ENCODE measurements around the gene OR10G6. TPM values are rescaled to one million over a fixed set of nuclear protein-coding genes. Genes with fewer than 3 reads are reported as not detected.
"Not testable (repeated sequence)": the region's sequence is repeated elsewhere in the genome, so short reads cannot be mapped to it uniquely, and the experiment has no call there.

OR10G6 gene
- total RNA-seq, 2 experiments from 2014 or later, result not detected

DNA sequence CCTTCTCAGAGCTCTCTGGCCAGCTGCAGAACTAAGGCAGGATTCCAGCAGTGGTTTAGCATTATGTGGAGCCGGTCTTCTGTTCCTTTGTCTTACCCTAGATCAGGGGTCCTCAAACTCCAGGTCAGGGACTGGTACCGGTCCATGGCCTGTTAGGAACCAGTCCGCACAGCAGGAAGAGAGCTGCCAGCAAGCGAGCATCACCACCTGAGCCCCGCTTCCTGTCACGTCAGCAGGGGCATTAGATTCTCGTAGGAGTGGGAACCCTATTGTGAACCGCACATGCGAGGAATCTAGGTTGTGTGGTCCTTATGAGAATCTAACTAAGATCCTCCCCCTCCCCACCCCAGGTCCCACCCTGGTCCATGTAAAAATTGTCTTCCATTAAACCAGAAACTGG, 44.6 kb upstream of the OR10G6 start:
- ChIA-PET POLR2A (no interaction called here), CTCF (ENCODE audit: unreplicated experiment) (no interaction called here)
- intact Hi-C loops (cut with micrococcal nuclease; ENCODE audit: unreplicated experiment), result no loop called here
- no peak for DNase-seq (ENCODE audit: low spot score)
- BruUV-seq (replicated peaks), result no TSS peak
- Histone ChIP-seq H3K4me1 (ENCODE audit: insufficient read depth, low read length, poor library complexity, severe bottlenecking) (no peaks in the 10 kb centered on the region), H4K20me1 (ENCODE audit: insufficient read depth, low read length) (no peaks in the 10 kb centered on the region), H3K36me3 (ENCODE audit: insufficient read depth, low read length) (no peaks in the 10 kb centered on the region), H3K4me3 (ENCODE audit: low read depth, low read length, poor library complexity, severe bottlenecking) (no peak overlapping the region), H3K27ac (ENCODE audit: low read depth, low read length, poor library complexity, severe bottlenecking) (no peak overlapping the region), H3K4me2 (ENCODE audit: low read length) (no peak overlapping the region), H3K79me2 (ENCODE audit: insufficient read depth, low read depth, low read length) (no peaks in the 10 kb centered on the region), H3K9me3 (ENCODE audit: low read length) (no peaks in the 10 kb centered on the region), H3K9me2 (ENCODE audit: insufficient read depth, low read length) (no peaks in the 10 kb centered on the region), H2AFZ (ENCODE audit: low read length) (no peak overlapping the region)
- TF ChIP-seq, protein P1, sequence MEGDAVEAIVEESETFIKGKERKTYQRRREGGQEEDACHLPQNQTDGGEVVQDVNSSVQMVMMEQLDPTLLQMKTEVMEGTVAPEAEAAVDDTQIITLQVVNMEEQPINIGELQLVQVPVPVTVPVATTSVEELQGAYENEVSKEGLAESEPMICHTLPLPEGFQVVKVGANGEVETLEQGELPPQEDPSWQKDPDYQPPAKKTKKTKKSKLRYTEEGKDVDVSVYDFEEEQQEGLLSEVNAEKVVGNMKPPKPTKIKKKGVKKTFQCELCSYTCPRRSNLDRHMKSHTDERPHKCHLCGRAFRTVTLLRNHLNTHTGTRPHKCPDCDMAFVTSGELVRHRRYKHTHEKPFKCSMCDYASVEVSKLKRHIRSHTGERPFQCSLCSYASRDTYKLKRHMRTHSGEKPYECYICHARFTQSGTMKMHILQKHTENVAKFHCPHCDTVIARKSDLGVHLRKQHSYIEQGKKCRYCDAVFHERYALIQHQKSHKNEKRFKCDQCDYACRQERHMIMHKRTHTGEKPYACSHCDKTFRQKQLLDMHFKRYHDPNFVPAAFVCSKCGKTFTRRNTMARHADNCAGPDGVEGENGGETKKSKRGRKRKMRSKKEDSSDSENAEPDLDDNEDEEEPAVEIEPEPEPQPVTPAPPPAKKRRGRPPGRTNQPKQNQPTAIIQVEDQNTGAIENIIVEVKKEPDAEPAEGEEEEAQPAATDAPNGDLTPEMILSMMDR (conservative IDR thresholded peaks at IDR 0.05; ENCODE audit: low read length), result no peak
- no peak for TF ChIP-seq EZH2phosphoT487 (IDR thresholded peaks at IDR 0.05; ENCODE audit: borderline replicate concordance, low read depth, low read length)

DNA sequence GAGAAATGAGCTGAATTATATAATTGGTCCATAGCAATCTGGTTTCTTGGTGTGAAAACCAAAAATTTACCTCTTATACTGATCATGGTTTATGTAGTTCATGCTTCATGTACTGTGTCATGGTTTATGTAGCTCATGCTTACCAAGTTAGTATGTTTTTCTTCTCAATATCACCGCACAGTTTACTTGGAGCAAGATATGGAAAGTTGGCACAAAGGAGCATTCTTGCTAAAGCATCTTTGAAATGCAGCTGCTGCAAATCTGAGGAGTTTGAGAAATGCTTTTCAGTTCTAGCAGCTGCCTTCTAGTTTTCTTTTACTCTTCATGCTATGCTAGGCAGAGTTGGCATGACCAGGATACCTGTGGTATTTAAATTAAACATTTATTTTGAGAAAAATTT, 41.7 kb upstream of the OR10G6 start:
- no TSS peak for BruUV-seq (replicated peaks)
- POLR2A ChIA-PET, result interaction anchor here (0.6 kb wide), 1 partner anchor 127 kb away, joined by 3 read pairs; no protein-coding TSS in a partner anchor

DNA sequence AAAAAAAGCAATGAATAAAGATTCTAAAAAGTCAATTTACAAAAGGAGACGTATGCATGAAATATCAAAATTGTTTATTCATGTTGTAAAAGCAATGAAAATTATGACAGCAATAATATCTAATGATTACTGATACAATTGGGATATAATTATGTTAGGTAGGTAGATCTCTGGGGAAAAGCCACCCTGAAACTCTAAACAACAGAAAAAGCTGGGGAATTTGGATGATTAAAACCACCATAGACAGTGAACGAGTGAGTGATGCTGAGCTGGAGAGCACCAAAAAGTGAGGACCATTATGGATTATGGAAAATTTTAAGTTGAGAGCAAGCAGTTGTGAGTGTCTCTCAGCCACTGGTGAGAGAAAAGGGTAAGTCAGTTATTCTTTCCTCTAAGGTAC, 31.5 kb upstream of the OR10G6 start, which contains the start of gene OR10G8:
OR10G8 (plus strand) TSS at position 301 of the 400 bp plus-strand sequence. CDS start 2,825 bp downstream, outside the sequence.
- H3K4me3 ChIP-seq (ENCODE audit: low read depth, low read length, poor library complexity, severe bottlenecking), result no peak within 1 kb of the TSS
- H3K27ac ChIP-seq (ENCODE audit: low read depth, low read length, poor library complexity, severe bottlenecking), result no peak within 1 kb of the TSS
- intact Hi-C loops (cut with micrococcal nuclease; ENCODE audit: unreplicated experiment), result no loop called here

More for the DNA sequence above, 41.7 kb upstream of the OR10G6 start:
- Histone ChIP-seq H3K4me3 (ENCODE audit: low read depth, low read length, poor library complexity, severe bottlenecking) (no peak overlapping the region), H2AFZ (ENCODE audit: low read length) (no peak overlapping the region), H4K20me1 (ENCODE audit: insufficient read depth, low read length) (no peaks in the 10 kb centered on the region), H3K4me1 (ENCODE audit: insufficient read depth, low read length, poor library complexity, severe bottlenecking) (no peaks in the 10 kb centered on the region), H3K79me2 (ENCODE audit: insufficient read depth, low read depth, low read length) (no peaks in the 10 kb centered on the region), H3K4me2 (ENCODE audit: low read length) (no peak overlapping the region), H3K36me3 (ENCODE audit: insufficient read depth, low read length) (no peaks in the 10 kb centered on the region), H3K27ac (ENCODE audit: low read depth, low read length, poor library complexity, severe bottlenecking) (no peak overlapping the region), H3K9me3 (ENCODE audit: low read length) (no peaks in the 10 kb centered on the region), H3K9me2 (ENCODE audit: insufficient read depth, low read length) (no peaks in the 10 kb centered on the region)
- DNase-seq (ENCODE audit: low spot score), result no peak
- intact Hi-C loops (cut with micrococcal nuclease; ENCODE audit: unreplicated experiment), result no loop called here
- TF ChIP-seq EZH2phosphoT487 (IDR thresholded peaks at IDR 0.05; ENCODE audit: borderline replicate concordance, low read depth, low read length), result no peak
- TF ChIP-seq, protein P1 (conservative IDR thresholded peaks at IDR 0.05; ENCODE audit: low read length), result no peak
- CTCF ChIA-PET (ENCODE audit: unreplicated experiment), result no interaction called here

DNA sequence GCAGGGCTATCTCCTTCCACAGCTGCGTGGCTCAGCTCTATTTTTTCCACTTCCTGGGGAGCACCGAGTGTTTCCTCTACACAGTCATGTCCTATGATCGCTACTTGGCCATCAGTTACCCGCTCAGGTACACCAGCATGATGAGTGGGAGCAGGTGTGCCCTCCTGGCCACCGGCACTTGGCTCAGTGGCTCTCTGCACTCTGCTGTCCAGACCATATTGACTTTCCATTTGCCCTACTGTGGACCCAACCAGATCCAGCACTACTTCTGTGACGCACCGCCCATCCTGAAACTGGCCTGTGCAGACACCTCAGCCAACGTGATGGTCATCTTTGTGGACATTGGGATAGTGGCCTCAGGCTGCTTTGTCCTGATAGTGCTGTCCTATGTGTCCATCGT, 20.9 kb upstream of the OR10G6 start:
- intact Hi-C loops (cut with micrococcal nuclease; ENCODE audit: unreplicated experiment); POLR2A ChIA-PET; H3K4me2 ChIP-seq (ENCODE audit: low read length): not testable (repeated sequence)

More for the DNA sequence above, 31.5 kb upstream of the OR10G6 start, which contains the start of gene OR10G8:
- no peaks in the 10 kb centered on the region for H3K9me2 ChIP-seq (ENCODE audit: insufficient read depth, low read length)
- no peaks in the 10 kb centered on the region for H4K20me1 ChIP-seq (ENCODE audit: insufficient read depth, low read length)
- TF ChIP-seq EZH2phosphoT487 (IDR thresholded peaks at IDR 0.05; ENCODE audit: borderline replicate concordance, low read depth, low read length), result no peak
- H3K9me3 ChIP-seq (ENCODE audit: low read length), result no peaks in the 10 kb centered on the region
- no peak for DNase-seq (ENCODE audit: low spot score)
- H3K36me3 ChIP-seq (ENCODE audit: insufficient read depth, low read length), result no peaks in the 10 kb centered on the region
- H2AFZ ChIP-seq (ENCODE audit: low read length), result no peak within 1 kb of the TSS
- H3K79me2 ChIP-seq (ENCODE audit: insufficient read depth, low read depth, low read length), result no peaks in the 10 kb centered on the region
- POLR2A ChIA-PET, result no interaction called here
- BruUV-seq (replicated peaks), result no TSS peak
- no peak within 1 kb of the TSS for H3K4me2 ChIP-seq (ENCODE audit: low read length)
- CTCF ChIA-PET (ENCODE audit: unreplicated experiment), result no interaction called here
- no peaks in the 10 kb centered on the region for H3K4me1 ChIP-seq (ENCODE audit: insufficient read depth, low read length, poor library complexity, severe bottlenecking)

More for the DNA sequence above, 20.9 kb upstream of the OR10G6 start:
- H3K27ac ChIP-seq (ENCODE audit: low read depth, low read length, poor library complexity, severe bottlenecking); H3K4me1 ChIP-seq (ENCODE audit: insufficient read depth, low read length, poor library complexity, severe bottlenecking); BruUV-seq (replicated peaks); H3K79me2 ChIP-seq (ENCODE audit: insufficient read depth, low read depth, low read length); H3K4me3 ChIP-seq (ENCODE audit: low read depth, low read length, poor library complexity, severe bottlenecking); H2AFZ ChIP-seq (ENCODE audit: low read length); H3K36me3 ChIP-seq (ENCODE audit: insufficient read depth, low read length); H3K9me2 ChIP-seq (ENCODE audit: insufficient read depth, low read length); DNase-seq (ENCODE audit: low spot score); H3K9me3 ChIP-seq (ENCODE audit: low read length); H4K20me1 ChIP-seq (ENCODE audit: insufficient read depth, low read length); CTCF ChIA-PET (ENCODE audit: unreplicated experiment): not testable (repeated sequence)

Data from OCI-LY7 (cell line).